AG09319 (cell line): ENCODE measurements around the gene TIGD2.

Experiments used
- DNase-seq: peaks from one replicate; pipeline ENCODE4 v3.0.0-alpha.2; 2010; ENCODE audit warnings: low read depth; ENCODE audit errors: extremely low read depth
- TF ChIP-seq, protein P1 (sequence below): IDR thresholded peaks from 2 replicates; pipeline ENCODE4 v1.5.1; 2011; ENCODE audit warnings: low read depth, mild to moderate bottlenecking, inconsistent platforms, low read length, moderate library complexity

The TIGD2 gene

DNA sequence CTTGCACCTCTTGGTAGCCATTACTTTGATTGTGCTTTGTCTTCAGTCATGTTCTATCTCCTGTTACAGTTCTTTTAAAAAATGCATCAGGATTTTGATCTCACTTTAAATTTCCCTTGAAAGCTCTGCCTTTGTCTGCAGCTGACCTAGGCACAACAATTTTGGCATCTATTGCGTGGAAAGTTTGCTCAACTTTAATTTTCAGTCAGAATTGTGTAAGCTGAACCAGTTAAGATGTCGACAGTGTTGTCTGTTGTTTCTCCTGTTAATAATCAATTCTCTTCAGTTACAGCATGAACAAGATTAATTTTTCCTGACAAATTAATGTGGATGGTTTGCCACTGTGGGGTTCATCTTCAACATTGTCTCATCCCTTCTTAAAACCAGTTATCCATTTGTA lies 34.9 kb downstream of the TIGD2 start:
- no peak for DNase-seq
- TF ChIP-seq, protein P1, sequence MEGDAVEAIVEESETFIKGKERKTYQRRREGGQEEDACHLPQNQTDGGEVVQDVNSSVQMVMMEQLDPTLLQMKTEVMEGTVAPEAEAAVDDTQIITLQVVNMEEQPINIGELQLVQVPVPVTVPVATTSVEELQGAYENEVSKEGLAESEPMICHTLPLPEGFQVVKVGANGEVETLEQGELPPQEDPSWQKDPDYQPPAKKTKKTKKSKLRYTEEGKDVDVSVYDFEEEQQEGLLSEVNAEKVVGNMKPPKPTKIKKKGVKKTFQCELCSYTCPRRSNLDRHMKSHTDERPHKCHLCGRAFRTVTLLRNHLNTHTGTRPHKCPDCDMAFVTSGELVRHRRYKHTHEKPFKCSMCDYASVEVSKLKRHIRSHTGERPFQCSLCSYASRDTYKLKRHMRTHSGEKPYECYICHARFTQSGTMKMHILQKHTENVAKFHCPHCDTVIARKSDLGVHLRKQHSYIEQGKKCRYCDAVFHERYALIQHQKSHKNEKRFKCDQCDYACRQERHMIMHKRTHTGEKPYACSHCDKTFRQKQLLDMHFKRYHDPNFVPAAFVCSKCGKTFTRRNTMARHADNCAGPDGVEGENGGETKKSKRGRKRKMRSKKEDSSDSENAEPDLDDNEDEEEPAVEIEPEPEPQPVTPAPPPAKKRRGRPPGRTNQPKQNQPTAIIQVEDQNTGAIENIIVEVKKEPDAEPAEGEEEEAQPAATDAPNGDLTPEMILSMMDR = no peak

DNA sequence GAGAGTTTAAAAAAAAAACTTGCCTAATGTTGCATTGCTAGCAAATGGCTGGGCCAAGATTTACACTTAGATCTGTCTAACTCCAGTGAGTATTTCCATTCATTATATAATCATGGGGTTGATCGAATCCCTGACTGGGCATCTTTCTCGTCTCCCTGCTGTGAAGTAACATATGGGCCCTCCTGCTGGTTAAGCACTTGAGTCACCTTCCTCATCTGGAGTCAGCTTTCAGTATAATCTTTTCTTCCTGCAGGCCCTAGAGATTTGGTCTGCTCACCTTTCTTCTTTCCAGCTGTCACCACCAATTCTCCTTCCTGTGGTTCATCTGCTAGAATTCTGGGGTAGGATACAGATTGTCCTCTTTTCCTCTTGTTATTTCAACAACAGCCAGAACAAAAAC lies 41.6 kb downstream of the TIGD2 start:
- no peak for DNase-seq
- TF ChIP-seq, protein P1 = no peak

DNA sequence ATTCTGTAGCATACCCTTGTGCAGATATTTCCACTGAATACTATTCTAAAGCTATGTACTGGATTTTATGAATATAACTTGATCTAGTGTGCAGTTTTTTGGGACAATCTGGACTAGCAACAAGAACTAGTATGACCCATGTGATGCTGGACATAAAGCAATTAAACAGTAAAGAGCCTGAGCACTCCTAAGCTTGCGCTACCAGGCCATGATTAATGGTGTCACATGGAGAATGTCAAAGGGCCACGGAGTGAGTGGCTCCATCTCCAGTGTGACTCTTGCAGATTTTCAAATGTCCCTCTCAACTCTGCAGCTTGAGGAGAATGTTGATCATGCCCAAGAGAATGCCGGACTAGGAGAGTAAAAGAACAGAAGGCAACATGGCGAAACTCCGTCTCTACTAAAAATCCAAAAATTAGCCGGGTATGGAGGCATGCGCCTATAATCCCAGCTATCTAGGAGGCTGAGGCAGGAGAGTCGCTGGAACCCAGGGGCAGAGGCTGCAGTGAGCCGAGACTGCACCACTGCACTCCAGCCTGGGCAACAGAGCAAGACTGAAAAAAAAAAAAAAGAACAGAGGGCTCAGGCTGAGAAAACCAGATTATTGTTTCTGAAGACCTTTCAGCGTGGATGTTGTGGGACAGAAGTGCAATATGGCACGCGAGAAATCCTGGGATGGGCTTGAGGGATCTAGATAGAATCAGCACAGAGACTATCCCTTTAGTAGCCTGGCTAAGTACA lies 45.0 kb downstream of the TIGD2 start:
- TF ChIP-seq, protein P1 = no peak
- DNase-seq = no peak

- TF ChIP-seq, protein P1 = no peak
- no peak for DNase-seq
These were observed 46.2 kb downstream of the TIGD2 start for GRCh38 chr4:89157488-89158024.

DNA sequence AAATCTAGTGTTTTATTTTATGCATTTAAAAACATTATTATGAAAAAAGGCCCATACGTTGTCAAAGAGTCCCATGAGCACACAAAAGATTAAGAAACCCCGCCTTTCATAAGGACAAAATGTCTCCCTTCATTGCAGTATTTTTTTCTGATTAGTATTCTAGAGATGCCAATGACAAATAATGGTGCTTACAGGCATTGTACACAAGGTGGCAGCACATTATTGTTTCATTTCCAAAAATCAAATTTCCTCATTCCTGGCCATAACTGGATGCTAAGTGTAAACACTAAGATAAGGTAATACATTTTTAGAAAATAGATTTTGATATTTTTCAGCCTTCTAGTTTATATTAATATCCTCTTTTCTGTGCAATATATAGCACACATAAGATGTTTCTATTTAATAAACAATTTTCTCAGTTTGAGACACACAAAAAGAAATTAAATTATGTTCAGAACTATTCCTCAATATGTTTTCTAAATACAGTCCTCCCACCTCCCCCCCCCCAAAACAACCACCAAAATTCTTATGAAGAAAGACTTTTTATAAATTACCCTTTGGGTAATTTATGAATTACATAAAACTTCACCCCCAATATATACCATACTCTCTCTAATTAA lies 47.7 kb downstream of the TIGD2 start:
- no peak for DNase-seq

DNA sequence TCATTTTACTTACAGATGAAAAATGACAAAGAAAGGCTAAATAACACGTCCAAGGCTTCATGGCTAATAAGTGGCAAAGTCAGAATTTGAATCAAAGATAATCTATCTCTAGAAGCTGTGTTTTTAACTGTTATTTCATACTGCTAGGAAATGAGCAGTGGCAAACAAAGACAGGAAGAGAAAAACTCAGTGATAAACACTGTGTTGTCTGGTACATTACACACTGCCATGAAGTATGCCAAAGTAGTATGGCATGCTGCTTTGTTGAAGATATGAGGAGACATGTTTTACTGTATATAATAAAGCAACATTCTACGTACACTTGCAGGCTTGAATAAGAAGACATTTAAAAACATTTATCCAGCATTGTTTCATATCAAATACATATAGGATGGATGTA lies 49.5 kb downstream of the TIGD2 start:
- TF ChIP-seq, protein P1 = no peak
- no peak for DNase-seq

More for the DNA sequence above, 47.7 kb downstream of the TIGD2 start:
- TF ChIP-seq, protein P1 = peak; percentile 70

GRCh38 chr4:89161841-89162240 lies 50.5 kb downstream of the TIGD2 start:
- TF ChIP-seq, protein P1 = no peak
- DNase-seq = no peak
